Activated naive CD8-positive, alpha-beta T cell treated with anti-CD3 and anti-CD28 coated beads, Interleukin-2, amount 50 U/mL, for 24 hours (primary cell): Measurements from ENCODE around the gene CD276.

ENCODE experiments used
- ATAC-seq: fragments of 150-1000 bp; cut with Tn5 transposase; one replicate; pipeline ENCODE4 v1.10.0; 2021
- DNase-seq: peaks from one replicate; pipeline ENCODE4 v3.0.0; 2021
- H3K27ac Mint-ChIP-seq: one replicate; pipeline ENCODE4 v1.8.0; 2021; ENCODE audit warnings: mild to moderate bottlenecking, mixed read lengths
- H3K27me3 Mint-ChIP-seq: one replicate; pipeline ENCODE4 v1.8.0; 2021; ENCODE audit warnings: mixed read lengths
- H3K36me3 Mint-ChIP-seq: one replicate; pipeline ENCODE4 v1.8.0; 2021; ENCODE audit warnings: low read depth, mixed read lengths
- H3K4me1 Mint-ChIP-seq: one replicate; pipeline ENCODE4 v1.8.0; 2021; ENCODE audit warnings: mixed read lengths
- H3K4me3 Mint-ChIP-seq: one replicate; pipeline ENCODE4 v1.8.0; 2021; ENCODE audit warnings: mild to moderate bottlenecking, moderate library complexity, mixed read lengths
- H3K9me3 Mint-ChIP-seq: one replicate; pipeline ENCODE4 v1.8.0; 2021; ENCODE audit warnings: mixed read lengths

Gene CD276

DNA sequence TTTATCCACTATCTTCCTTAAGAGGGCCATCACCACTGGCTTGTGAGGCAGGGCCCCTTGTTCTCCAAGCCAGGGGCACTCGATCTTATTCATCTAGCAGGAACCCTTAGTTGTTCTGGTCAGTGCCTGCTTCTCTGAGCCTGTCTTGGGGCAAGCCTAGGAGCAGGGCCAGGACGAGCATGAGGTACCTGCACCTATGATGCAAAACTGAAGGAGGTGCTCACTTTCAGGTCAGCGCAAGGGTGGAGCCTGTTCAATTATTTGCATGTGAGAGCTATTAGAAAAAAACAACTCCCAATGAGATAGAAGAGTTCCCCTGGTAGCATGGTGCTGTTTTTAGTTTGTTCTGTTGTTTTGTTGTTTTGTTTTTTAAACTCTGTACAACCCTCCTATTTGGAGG is 5.0 kb upstream of the CD276 start:
- no peak for DNase-seq
- no peaks in the 10 kb centered on the region for H3K9me3 Mint-ChIP-seq
- no peak overlapping the region for H3K27ac Mint-ChIP-seq

DNA sequence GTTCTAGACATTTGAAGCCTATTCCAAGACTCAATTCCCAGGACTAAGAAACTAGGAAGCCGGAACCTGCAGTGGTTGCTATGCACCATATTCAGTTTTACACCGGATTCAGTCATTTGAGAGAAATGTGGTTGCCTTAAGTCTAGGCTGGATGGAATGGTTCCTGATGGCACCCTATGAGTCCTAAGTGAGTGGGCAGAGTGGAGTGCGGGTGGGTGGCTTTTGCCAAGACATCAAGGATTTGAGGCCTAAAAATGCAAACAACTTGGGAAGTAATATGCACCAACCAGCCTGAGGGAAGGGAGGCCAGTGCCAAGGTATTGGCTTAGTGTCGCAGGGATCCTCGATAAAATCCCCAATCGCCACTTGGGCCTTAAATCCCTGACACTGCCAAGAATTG is 4.2 kb upstream of the CD276 start:
- H3K9me3 Mint-ChIP-seq: no peaks in the 10 kb centered on the region
- H3K36me3 Mint-ChIP-seq: no peaks in the 10 kb centered on the region
- H3K4me3 Mint-ChIP-seq: no peak overlapping the region
- no peak for ATAC-seq
- no peak overlapping the region for H3K27ac Mint-ChIP-seq
- peaks cover 37% of the 10 kb centered on the region for H3K27me3 Mint-ChIP-seq
- H3K4me1 Mint-ChIP-seq: peaks cover 19% of the 10 kb centered on the region
- DNase-seq: no peak

More for the DNA sequence above, 5.0 kb upstream of the CD276 start:
- H3K27me3 Mint-ChIP-seq: peaks cover 34% of the 10 kb centered on the region
- H3K36me3 Mint-ChIP-seq: no peaks in the 10 kb centered on the region
- H3K4me1 Mint-ChIP-seq: peaks cover 19% of the 10 kb centered on the region
- no peak overlapping the region for H3K4me3 Mint-ChIP-seq
- no peak for ATAC-seq

DNA sequence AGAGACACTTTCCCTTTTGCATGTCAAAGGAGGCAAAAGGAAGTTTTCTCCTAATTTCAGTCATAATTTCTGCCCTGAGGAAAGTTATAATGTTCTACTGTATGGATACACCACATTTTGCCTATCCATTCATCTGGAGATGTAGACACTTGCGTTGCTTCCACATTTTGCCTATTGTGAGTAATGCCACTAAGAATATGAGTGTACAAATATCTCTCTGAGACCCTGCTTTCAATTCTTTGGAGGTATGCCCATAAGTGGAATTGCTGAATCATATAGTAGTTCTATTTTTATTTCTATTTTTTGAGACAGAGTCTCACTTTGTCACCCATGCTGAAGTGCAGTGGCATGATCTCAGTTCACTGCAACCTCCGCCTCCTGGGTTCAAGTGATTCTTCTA is 3.6 kb upstream of the CD276 start:
- no peak overlapping the region for H3K27ac Mint-ChIP-seq
- DNase-seq: no peak
- H3K4me3 Mint-ChIP-seq: no peak overlapping the region
- ATAC-seq: no peak
- peaks cover 43% of the 10 kb centered on the region for H3K27me3 Mint-ChIP-seq
- peaks cover 24% of the 10 kb centered on the region for H3K4me1 Mint-ChIP-seq
- no peaks in the 10 kb centered on the region for H3K9me3 Mint-ChIP-seq
- H3K36me3 Mint-ChIP-seq: no peaks in the 10 kb centered on the region

GRCh38 chr15:73681063-73681462 is 3.1 kb upstream of the CD276 start:
- Mint-ChIP-seq H3K27me3 (peaks cover 47% of the 10 kb centered on the region), H3K36me3 (no peaks in the 10 kb centered on the region), H3K27ac (no peak overlapping the region), H3K4me3 (no peak overlapping the region), H3K9me3 (no peaks in the 10 kb centered on the region), H3K4me1 (peaks cover 26% of the 10 kb centered on the region)
- no peak for ATAC-seq
- DNase-seq: no peak

- DNase-seq (no peak), ATAC-seq (no peak)
- Mint-ChIP-seq H3K36me3 (no peaks in the 10 kb centered on the region), H3K27me3 (peaks cover 55% of the 10 kb centered on the region), H3K4me1 (peaks cover 26% of the 10 kb centered on the region), H3K9me3 (no peaks in the 10 kb centered on the region), H3K4me3 (no peak overlapping the region), H3K27ac (no peak overlapping the region)
Measured at GRCh38 chr15:73681856-73682599, 2.2 kb upstream of the CD276 start.

GRCh38 chr15:73682600-73683090 is 1.5 kb upstream of the CD276 start:
- ATAC-seq (no peak), DNase-seq (no peak)
- H3K27me3 Mint-ChIP-seq: peaks cover 56% of the 10 kb centered on the region
- no peak overlapping the region for H3K27ac Mint-ChIP-seq
- H3K9me3 Mint-ChIP-seq: no peaks in the 10 kb centered on the region
- peaks cover 26% of the 10 kb centered on the region for H3K4me1 Mint-ChIP-seq
- no peaks in the 10 kb centered on the region for H3K36me3 Mint-ChIP-seq
- no peak overlapping the region for H3K4me3 Mint-ChIP-seq

- H3K4me3 Mint-ChIP-seq: peak overlapping the region; percentile 70
- no peaks in the 10 kb centered on the region for H3K9me3 Mint-ChIP-seq
- peak overlapping the region; percentile 8 for H3K27ac Mint-ChIP-seq
- peaks cover 26% of the 10 kb centered on the region for H3K4me1 Mint-ChIP-seq
- ATAC-seq (no peak), DNase-seq (no peak)
- H3K36me3 Mint-ChIP-seq: no peaks in the 10 kb centered on the region
- peaks cover 59% of the 10 kb centered on the region for H3K27me3 Mint-ChIP-seq
Measured at GRCh38 chr15:73683257-73683776, 866 bp upstream of the CD276 start.

DNA sequence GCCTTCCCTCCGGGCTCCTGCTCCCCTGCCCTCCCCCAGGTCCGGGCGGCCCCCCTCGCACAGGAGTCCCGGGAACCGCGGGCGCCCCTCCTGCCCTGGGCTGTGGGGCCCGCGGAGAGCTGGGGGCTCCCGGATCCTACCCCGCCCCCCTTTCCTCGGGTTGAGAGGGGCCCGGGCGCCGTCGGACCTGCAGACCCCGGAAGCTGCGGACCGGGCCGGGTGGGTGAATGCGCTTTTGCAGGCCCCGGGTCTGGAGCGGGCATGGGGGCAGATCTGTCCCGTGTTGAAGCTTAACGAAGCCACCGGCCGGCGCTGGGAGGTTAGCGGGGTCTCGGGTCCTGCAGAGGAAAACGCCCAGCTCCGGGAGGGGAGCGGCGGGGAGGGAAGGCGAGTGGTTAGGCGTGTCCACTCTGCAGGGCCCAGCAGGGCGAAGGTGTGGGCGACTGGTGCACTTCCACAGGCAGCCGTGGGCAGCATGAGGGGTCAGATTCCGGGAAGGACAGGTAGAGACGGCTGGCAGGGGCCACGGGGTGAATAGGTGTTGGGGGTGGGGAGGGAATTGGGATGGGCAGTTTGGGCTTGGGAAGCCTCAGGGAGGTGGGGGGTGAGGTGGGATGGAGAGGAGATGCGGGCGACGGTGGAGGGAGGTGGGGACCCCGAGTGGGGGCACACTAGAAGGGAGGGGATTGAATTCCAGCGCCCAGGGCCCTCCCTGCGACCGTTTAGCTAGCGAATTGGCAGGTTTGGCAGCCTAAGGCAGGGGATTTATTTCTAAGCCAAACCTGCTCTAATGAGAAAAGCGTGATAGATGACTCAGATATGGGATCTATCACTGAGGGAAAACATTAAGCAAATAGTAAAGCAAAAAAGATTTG is 635 bp downstream of the CD276 start:
- ATAC-seq (peak; percentile 6), DNase-seq (no peak)
- Mint-ChIP-seq H3K27ac (no peak overlapping the region), H3K4me1 (peaks cover 26% of the 10 kb centered on the region), H3K27me3 (peaks cover 59% of the 10 kb centered on the region), H3K36me3 (no peaks in the 10 kb centered on the region), H3K9me3 (no peaks in the 10 kb centered on the region), H3K4me3 (no peak overlapping the region)

- no peak overlapping the region for H3K27ac Mint-ChIP-seq
- H3K36me3 Mint-ChIP-seq: no peaks in the 10 kb centered on the region
- DNase-seq: no peak
- H3K4me3 Mint-ChIP-seq: no peak overlapping the region
- peaks cover 59% of the 10 kb centered on the region for H3K27me3 Mint-ChIP-seq
- H3K4me1 Mint-ChIP-seq: peaks cover 26% of the 10 kb centered on the region
- ATAC-seq: no peak
- H3K9me3 Mint-ChIP-seq: no peaks in the 10 kb centered on the region
Measured at GRCh38 chr15:73685981-73686380, 1.8 kb downstream of the CD276 start.

GRCh38 chr15:73686781-73687256 is 2.6 kb downstream of the CD276 start:
- ATAC-seq (no peak), DNase-seq (no peak)
- H3K4me3 Mint-ChIP-seq: no peak overlapping the region
- no peaks in the 10 kb centered on the region for H3K9me3 Mint-ChIP-seq
- H3K4me1 Mint-ChIP-seq: peaks cover 21% of the 10 kb centered on the region
- no peaks in the 10 kb centered on the region for H3K36me3 Mint-ChIP-seq
- peaks cover 50% of the 10 kb centered on the region for H3K27me3 Mint-ChIP-seq
- H3K27ac Mint-ChIP-seq: no peak overlapping the region

DNA sequence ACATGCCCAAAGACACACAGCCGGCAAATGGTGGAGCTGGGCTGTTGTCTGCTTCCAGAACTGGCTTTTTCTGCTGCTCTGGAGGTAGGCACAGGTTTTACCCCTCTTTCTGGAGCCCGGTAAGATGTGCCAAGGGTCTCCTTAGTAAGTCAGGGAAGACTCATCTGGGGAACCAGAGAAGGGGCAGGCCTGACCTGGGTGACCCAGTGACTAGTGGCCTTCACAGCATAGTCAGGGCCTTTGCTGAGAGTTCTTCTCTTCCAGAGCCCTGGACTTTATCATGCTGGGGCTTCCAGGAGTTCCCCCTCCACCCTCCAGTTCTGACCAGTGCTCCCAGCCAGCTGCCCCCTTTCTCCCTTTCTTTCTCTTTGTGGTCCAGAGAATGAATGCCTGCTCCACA is 3.2 kb downstream of the CD276 start:
- peaks cover 17% of the 10 kb centered on the region for H3K4me1 Mint-ChIP-seq
- H3K27me3 Mint-ChIP-seq: peaks cover 45% of the 10 kb centered on the region
- H3K27ac Mint-ChIP-seq: no peak overlapping the region
- H3K4me3 Mint-ChIP-seq: no peak overlapping the region
- ATAC-seq: no peak
- no peaks in the 10 kb centered on the region for H3K9me3 Mint-ChIP-seq
- H3K36me3 Mint-ChIP-seq: no peaks in the 10 kb centered on the region
- DNase-seq: no peak

GRCh38 chr15:73688455-73688854 is 4.3 kb downstream of the CD276 start:
- Mint-ChIP-seq H3K27me3 (peaks cover 47% of the 10 kb centered on the region), H3K9me3 (no peaks in the 10 kb centered on the region), H3K36me3 (no peaks in the 10 kb centered on the region), H3K4me3 (no peak overlapping the region), H3K4me1 (peaks cover 11% of the 10 kb centered on the region), H3K27ac (no peak overlapping the region)
- DNase-seq (no peak), ATAC-seq (no peak)

- no peaks in the 10 kb centered on the region for H3K36me3 Mint-ChIP-seq
- H3K27ac Mint-ChIP-seq: no peak overlapping the region
- no peak for DNase-seq
- H3K9me3 Mint-ChIP-seq: no peaks in the 10 kb centered on the region
- peaks cover 3% of the 10 kb centered on the region for H3K4me1 Mint-ChIP-seq
- no peak overlapping the region for H3K4me3 Mint-ChIP-seq
- no peak for ATAC-seq
- H3K27me3 Mint-ChIP-seq: peaks cover 52% of the 10 kb centered on the region
Measured at GRCh38 chr15:73691396-73691795, 7.2 kb downstream of the CD276 start.

GRCh38 chr15:73694419-73694818 is 10.2 kb downstream of the CD276 start:
- Mint-ChIP-seq H3K4me1 (peaks cover 27% of the 10 kb centered on the region), H3K9me3 (no peaks in the 10 kb centered on the region)
- DNase-seq: no peak

More at GRCh38 chr15:73694419-73694818, 10.2 kb downstream of the CD276 start:
- ATAC-seq: no peak
- no peak overlapping the region for H3K27ac Mint-ChIP-seq
- H3K4me3 Mint-ChIP-seq: no peak overlapping the region
- no peaks in the 10 kb centered on the region for H3K36me3 Mint-ChIP-seq
- H3K27me3 Mint-ChIP-seq: peaks cover 58% of the 10 kb centered on the region
